GM23338 (cell line): ENCODE results near the gene XYLT1. TPM values are rescaled to one million over a fixed set of nuclear protein-coding genes. Genes with fewer than 3 reads are reported as not detected.

Experiments
- ATAC-seq: fragments of 200-7000 bp; cut with Tn5 transposase; 3 replicates; pipeline ENCODE4 v1.9.1; 2020
- DNase-seq: peaks from one replicate; pipeline ENCODE4 v3.0.0-alpha.2; 2015; ENCODE audit warnings: low spot score
- H2AFZ ChIP-seq: fragments of 200-600 bp; sonication (generic); 2 replicates; pipeline ENCODE4 v1.8.0; 2016; ENCODE audit warnings: antibody characterized with exemption, mild to moderate bottlenecking, moderate library complexity
- H3F3A ChIP-seq: fragments of 200-600 bp; sonication (generic); replicated peaks from 2 replicates; pipeline ENCODE4 v1.8.0; 2017; ENCODE audit warnings: antibody characterized with exemption, mixed run types, low read depth
- H3K27ac ChIP-seq: fragments of 200-600 bp; sonication (generic); 2 replicates; pipeline ENCODE4 v1.6.1; 2016; ENCODE audit warnings: low read depth
- H3K27me3 ChIP-seq: fragments of 200-600 bp; sonication (generic); 2 replicates; pipeline ENCODE4 v1.8.0; 2016; ENCODE audit warnings: mild to moderate bottlenecking, mixed run types, moderate library complexity; ENCODE audit not compliant: insufficient read depth
- H3K36me3 ChIP-seq: fragments of 200-600 bp; sonication (generic); 2 replicates; pipeline ENCODE4 v1.8.0; 2016; ENCODE audit warnings: mild to moderate bottlenecking; ENCODE audit not compliant: insufficient read depth
- H3K4me1 ChIP-seq: fragments of 200-600 bp; sonication (generic); 2 replicates; pipeline ENCODE4 v1.8.0; 2016; ENCODE audit warnings: mild to moderate bottlenecking, moderate library complexity; ENCODE audit not compliant: insufficient read depth
- H3K4me2 ChIP-seq: fragments of 200-600 bp; sonication (generic); 2 replicates; pipeline ENCODE4 v1.7.1; 2017; ENCODE audit warnings: mixed run types
- H3K4me3 ChIP-seq: fragments of 200-600 bp; sonication (generic); 2 replicates; pipeline ENCODE4 v1.6.1; 2016; ENCODE audit warnings: mixed run types
- H3K79me2 ChIP-seq: fragments of 200-600 bp; sonication (generic); replicated peaks from 2 replicates; pipeline ENCODE4 v1.8.0; 2017; ENCODE audit warnings: mild to moderate bottlenecking; ENCODE audit not compliant: insufficient read depth
- H3K9me2 ChIP-seq: fragments of 200-600 bp; sonication (generic); 2 replicates; pipeline ENCODE4 v1.8.0; 2017; ENCODE audit not compliant: insufficient read depth
- H4K20me1 ChIP-seq: fragments of 200-600 bp; sonication (generic); replicated peaks from 2 replicates; pipeline ENCODE4 v1.8.0; 2017; ENCODE audit warnings: mild to moderate bottlenecking; ENCODE audit not compliant: insufficient read depth
- H3K27ac Mint-ChIP-seq: 2 replicates; pipeline ENCODE4 v1.8.0; 2020; ENCODE audit warnings: inconsistent platforms, mild to moderate bottlenecking, moderate library complexity, mixed read lengths
- H3K27me3 Mint-ChIP-seq: 3 replicates; pipeline ENCODE4 v1.8.0; 2022; ENCODE audit warnings: low read depth, mild to moderate bottlenecking, moderate library complexity, mixed read lengths, inconsistent platforms; ENCODE audit not compliant: insufficient read depth, poor library complexity
- H3K36me3 Mint-ChIP-seq: 3 replicates; pipeline ENCODE4 v1.8.0; 2021; ENCODE audit warnings: low read depth, mild to moderate bottlenecking, inconsistent platforms, moderate library complexity, mixed read lengths
- H3K4me1 Mint-ChIP-seq: 3 replicates; pipeline ENCODE4 v1.8.0; 2020; ENCODE audit warnings: mild to moderate bottlenecking, inconsistent platforms, mixed read lengths
- H3K4me3 Mint-ChIP-seq: 3 replicates; pipeline ENCODE4 v1.8.0; 2021; ENCODE audit warnings: moderate library complexity, mild to moderate bottlenecking, inconsistent platforms, mixed read lengths
- H3K9me3 Mint-ChIP-seq: 3 replicates; pipeline ENCODE4 v1.8.0; 2020; ENCODE audit warnings: moderate library complexity, mild to moderate bottlenecking, inconsistent platforms, mixed read lengths
- CREB1 ChIP-seq: fragments of 250-450 bp; sonication (Bioruptor Pico); IDR thresholded peaks from 2 replicates; pipeline ENCODE4 v1.5.0; 2020; ENCODE audit warnings: low read depth, mild to moderate bottlenecking, moderate library complexity
- EZH2 ChIP-seq: fragments of 200-600 bp; sonication (generic); IDR thresholded peaks from one replicate; pipeline ENCODE4 v1.8.0; 2017; ENCODE audit warnings: antibody characterized with exemption, mild to moderate bottlenecking, low read depth; ENCODE audit not compliant: unreplicated experiment
- EZH2phosphoT487 ChIP-seq: fragments of 200-600 bp; sonication (generic); IDR thresholded peaks from one replicate; pipeline ENCODE4 v1.8.1; 2018; ENCODE audit warnings: antibody characterized with exemption; ENCODE audit not compliant: unreplicated experiment
- JUNB ChIP-seq: IDR thresholded peaks from one replicate; pipeline ENCODE4 v1.6.1; 2016; ENCODE audit warnings: antibody characterized with exemption; ENCODE audit not compliant: unreplicated experiment
- NANOG ChIP-seq: IDR thresholded peaks from 2 replicates; pipeline ENCODE4 v1.6.1; 2016; ENCODE audit warnings: antibody characterized with exemption, borderline replicate concordance
- POLR2AphosphoS5 ChIP-seq: IDR thresholded peaks from 2 replicates; pipeline ENCODE4 v1.6.1; 2016; ENCODE audit warnings: antibody characterized with exemption, low read depth
- ZNF331 ChIP-seq: fragments of 250-450 bp; sonication (Bioruptor Pico); IDR thresholded peaks from 2 replicates; pipeline ENCODE4 v1.5.0; 2020; ENCODE audit warnings: low read depth, mild to moderate bottlenecking, moderate library complexity
- polyA plus RNA-seq: library from polyadenylated mRNA; unstranded; fragments of >200 nt; fragmentation: Nextera tagmentation; extraction: Ambion mirVana; gene quantifications from 2 replicates; pipeline ENCODE4 v1.2.1, GENCODE V29; 2016
- total RNA-seq: library from RNA; depleted of rRNA; stranded (reverse); fragments of >200 nt; shearing (Covaris generic); gene quantifications from 2 replicates; pipeline ENCODE4 v1.2.3, GENCODE V29; 2014
- TF ChIP-seq, protein P1 (sequence below): fragments of 250-450 bp; sonication (Bioruptor Pico); IDR thresholded peaks from 2 replicates; pipeline ENCODE4 v1.5.0; 2020; ENCODE audit warnings: mild to moderate bottlenecking, moderate library complexity
- TF ChIP-seq, protein P2 (sequence below): IDR thresholded peaks from one replicate; pipeline ENCODE4 v1.6.1; 2018; ENCODE audit warnings: antibody characterized with exemption; ENCODE audit not compliant: unreplicated experiment

XYLT1 gene
- total and polyA plus RNA-seq, 2 experiments from 2014 or later = 3.5 to 24.7 TPM

DNA sequence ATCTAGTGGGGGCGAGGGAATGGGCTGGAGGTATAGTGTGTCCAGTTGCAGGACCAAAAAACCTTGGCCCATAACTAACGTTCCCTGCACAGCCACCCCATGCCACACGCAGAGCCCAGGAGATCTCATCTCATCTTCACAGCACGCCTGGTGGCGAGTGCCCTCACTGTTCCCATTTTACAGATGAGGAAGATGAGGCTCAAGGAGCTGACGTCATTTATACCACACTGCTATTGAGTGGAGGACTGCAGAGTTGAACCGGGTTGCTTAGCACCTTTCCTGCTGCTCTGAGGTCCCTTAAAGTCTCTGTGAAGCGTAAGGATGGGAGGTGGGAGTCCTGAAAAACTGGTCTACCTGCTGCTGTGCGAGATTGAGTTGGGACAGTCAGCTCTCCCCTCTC is 172.5 kb downstream of the XYLT1 start (continued):
- TF ChIP-seq, protein P1, sequence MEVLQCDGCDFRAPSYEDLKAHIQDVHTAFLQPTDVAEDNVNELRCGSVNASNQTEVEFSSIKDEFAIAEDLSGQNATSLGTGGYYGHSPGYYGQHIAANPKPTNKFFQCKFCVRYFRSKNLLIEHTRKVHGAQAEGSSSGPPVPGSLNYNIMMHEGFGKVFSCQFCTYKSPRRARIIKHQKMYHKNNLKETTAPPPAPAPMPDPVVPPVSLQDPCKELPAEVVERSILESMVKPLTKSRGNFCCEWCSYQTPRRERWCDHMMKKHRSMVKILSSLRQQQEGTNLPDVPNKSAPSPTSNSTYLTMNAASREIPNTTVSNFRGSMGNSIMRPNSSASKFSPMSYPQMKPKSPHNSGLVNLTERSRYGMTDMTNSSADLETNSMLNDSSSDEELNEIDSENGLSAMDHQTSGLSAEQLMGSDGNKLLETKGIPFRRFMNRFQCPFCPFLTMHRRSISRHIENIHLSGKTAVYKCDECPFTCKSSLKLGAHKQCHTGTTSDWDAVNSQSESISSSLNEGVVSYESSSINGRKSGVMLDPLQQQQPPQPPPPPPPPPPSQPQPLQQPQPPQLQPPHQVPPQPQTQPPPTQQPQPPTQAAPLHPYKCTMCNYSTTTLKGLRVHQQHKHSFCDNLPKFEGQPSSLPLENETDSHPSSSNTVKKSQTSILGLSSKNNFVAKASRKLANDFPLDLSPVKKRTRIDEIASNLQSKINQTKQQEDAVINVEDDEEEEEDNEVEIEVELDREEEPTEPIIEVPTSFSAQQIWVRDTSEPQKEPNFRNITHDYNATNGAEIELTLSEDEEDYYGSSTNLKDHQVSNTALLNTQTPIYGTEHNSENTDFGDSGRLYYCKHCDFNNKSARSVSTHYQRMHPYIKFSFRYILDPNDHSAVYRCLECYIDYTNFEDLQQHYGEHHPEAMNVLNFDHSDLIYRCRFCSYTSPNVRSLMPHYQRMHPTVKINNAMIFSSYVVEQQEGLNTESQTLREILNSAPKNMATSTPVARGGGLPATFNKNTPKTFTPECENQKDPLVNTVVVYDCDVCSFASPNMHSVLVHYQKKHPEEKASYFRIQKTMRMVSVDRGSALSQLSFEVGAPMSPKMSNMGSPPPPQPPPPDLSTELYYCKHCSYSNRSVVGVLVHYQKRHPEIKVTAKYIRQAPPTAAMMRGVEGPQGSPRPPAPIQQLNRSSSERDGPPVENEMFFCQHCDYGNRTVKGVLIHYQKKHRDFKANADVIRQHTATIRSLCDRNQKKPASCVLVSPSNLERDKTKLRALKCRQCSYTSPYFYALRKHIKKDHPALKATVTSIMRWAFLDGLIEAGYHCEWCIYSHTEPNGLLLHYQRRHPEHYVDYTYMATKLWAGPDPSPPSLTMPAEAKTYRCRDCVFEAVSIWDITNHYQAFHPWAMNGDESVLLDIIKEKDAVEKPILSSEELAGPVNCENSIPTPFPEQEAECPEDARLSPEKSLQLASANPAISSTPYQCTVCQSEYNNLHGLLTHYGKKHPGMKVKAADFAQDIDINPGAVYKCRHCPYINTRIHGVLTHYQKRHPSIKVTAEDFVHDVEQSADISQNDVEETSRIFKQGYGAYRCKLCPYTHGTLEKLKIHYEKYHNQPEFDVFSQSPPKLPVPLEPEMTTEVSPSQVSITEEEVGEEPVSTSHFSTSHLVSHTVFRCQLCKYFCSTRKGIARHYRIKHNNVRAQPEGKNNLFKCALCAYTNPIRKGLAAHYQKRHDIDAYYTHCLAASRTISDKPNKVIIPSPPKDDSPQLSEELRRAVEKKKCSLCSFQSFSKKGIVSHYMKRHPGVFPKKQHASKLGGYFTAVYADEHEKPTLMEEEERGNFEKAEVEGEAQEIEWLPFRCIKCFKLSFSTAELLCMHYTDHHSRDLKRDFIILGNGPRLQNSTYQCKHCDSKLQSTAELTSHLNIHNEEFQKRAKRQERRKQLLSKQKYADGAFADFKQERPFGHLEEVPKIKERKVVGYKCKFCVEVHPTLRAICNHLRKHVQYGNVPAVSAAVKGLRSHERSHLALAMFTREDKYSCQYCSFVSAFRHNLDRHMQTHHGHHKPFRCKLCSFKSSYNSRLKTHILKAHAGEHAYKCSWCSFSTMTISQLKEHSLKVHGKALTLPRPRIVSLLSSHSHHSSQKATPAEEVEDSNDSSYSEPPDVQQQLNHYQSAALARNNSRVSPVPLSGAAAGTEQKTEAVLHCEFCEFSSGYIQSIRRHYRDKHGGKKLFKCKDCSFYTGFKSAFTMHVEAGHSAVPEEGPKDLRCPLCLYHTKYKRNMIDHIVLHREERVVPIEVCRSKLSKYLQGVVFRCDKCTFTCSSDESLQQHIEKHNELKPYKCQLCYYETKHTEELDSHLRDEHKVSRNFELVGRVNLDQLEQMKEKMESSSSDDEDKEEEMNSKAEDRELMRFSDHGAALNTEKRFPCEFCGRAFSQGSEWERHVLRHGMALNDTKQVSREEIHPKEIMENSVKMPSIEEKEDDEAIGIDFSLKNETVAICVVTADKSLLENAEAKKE = no peak
- TF ChIP-seq ZNF331 (CRISPR knock-in tag) (no peak), POLR2AphosphoS5 (no peak), JUNB (no peak), EZH2phosphoT487 (no peak), NANOG (no peak)
- TF ChIP-seq, protein P2, sequence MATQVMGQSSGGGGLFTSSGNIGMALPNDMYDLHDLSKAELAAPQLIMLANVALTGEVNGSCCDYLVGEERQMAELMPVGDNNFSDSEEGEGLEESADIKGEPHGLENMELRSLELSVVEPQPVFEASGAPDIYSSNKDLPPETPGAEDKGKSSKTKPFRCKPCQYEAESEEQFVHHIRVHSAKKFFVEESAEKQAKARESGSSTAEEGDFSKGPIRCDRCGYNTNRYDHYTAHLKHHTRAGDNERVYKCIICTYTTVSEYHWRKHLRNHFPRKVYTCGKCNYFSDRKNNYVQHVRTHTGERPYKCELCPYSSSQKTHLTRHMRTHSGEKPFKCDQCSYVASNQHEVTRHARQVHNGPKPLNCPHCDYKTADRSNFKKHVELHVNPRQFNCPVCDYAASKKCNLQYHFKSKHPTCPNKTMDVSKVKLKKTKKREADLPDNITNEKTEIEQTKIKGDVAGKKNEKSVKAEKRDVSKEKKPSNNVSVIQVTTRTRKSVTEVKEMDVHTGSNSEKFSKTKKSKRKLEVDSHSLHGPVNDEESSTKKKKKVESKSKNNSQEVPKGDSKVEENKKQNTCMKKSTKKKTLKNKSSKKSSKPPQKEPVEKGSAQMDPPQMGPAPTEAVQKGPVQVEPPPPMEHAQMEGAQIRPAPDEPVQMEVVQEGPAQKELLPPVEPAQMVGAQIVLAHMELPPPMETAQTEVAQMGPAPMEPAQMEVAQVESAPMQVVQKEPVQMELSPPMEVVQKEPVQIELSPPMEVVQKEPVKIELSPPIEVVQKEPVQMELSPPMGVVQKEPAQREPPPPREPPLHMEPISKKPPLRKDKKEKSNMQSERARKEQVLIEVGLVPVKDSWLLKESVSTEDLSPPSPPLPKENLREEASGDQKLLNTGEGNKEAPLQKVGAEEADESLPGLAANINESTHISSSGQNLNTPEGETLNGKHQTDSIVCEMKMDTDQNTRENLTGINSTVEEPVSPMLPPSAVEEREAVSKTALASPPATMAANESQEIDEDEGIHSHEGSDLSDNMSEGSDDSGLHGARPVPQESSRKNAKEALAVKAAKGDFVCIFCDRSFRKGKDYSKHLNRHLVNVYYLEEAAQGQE = no peak

DNA sequence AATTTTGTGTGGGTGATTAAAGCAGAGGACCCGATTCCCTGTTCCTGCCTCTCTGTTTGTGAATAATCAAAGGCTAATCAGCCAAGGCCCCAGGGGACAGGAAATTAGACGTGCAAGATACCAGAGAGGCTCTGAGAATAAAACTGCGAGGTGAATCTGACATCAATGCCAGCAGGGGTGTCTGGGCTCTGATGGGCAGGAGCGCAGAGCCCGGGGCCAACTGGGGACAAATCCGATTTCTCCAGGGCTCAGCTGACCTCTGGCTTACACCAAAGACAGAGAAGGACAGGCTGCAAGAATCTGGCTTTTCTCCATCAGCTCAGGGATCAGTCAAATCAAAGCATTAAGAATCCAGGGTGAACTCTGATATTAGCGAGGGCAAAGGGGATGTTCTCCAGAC is 174.3 kb downstream of the XYLT1 start:
- DNase-seq (no peak), ATAC-seq (no peak)
- Mint-ChIP-seq H3K27me3 (peaks cover 3% of the 10 kb centered on the region), H3K4me1 (peaks cover 42% of the 10 kb centered on the region), H3K27ac (no peak overlapping the region), H3K9me3 (no peaks in the 10 kb centered on the region), H3K36me3 (no peaks in the 10 kb centered on the region), H3K4me3 (no peak overlapping the region)
- no peak overlapping the region for H2AFZ ChIP-seq
- peaks cover 28% of the 10 kb centered on the region for H3K4me1 ChIP-seq
- H3K27ac ChIP-seq = peak overlapping the region; percentile 69; the same call in 1 of the 2 replicates
- peaks cover 32% of the 10 kb centered on the region for H3K79me2 ChIP-seq
- no peaks in the 10 kb centered on the region for H4K20me1 ChIP-seq
- H3K9me2 ChIP-seq = no peaks in the 10 kb centered on the region
- no peaks in the 10 kb centered on the region for H3K36me3 ChIP-seq
- H3F3A ChIP-seq = no peaks in the 10 kb centered on the region
- H3K4me2 ChIP-seq = no peak overlapping the region
- no peaks in the 10 kb centered on the region for H3K27me3 ChIP-seq
- no peak overlapping the region for H3K4me3 ChIP-seq
- TF ChIP-seq, protein P2 = no peak
- TF ChIP-seq EZH2phosphoT487 (no peak), POLR2AphosphoS5 (no peak), ZNF331 (CRISPR knock-in tag) (no peak), NANOG (no peak), JUNB (no peak), EZH2 (no peak), CREB1 (no peak)
